ENCODE results near the gene DRAXIN. TPM values are rescaled to one million over a fixed set of nuclear protein-coding genes. Genes with fewer than 3 reads are reported as not detected.

DRAXIN gene
- total RNA-seq, 1 experiment from 2014 or later: 0.05 TPM

- BruUV-seq (replicated peaks): no TSS peak
- no peaks in the 10 kb centered on the region for H3K4me1 Mint-ChIP-seq (ENCODE audit: low read depth, unreplicated experiment)
- ChIA-PET CTCF (interaction anchor here (0.9 to 1.2 kb wide), 2 partner anchors 10 to 615 kb away, joined by 3 read pairs; no protein-coding TSS in a partner anchor), POLR2A (interaction anchor here (0.6 to 1.7 kb wide), 2 partner anchors 65 to 85 kb away, joined by 3 to 13 read pairs; no protein-coding TSS in a partner anchor)
- no peaks in the 10 kb centered on the region for H3K27me3 ChIP-seq (replicated peaks; ENCODE audit: control insufficient read depth, insufficient read depth, low read length)
- peak overlapping the region; percentile 82 for H3K27ac Mint-ChIP-seq (ENCODE audit: unreplicated experiment)
- H3K4me3 ChIP-seq (ENCODE audit: low read depth, low read length): peak overlapping the region; percentile 20
- intact Hi-C loops (cut with micrococcal nuclease; ENCODE audit: unreplicated experiment): loop anchor here (5.0 kb wide), 1 partner anchor 65 kb away; no protein-coding TSS in a partner anchor
- no peaks in the 10 kb centered on the region for H3K9me3 Mint-ChIP-seq (ENCODE audit: unreplicated experiment)
- no peaks in the 10 kb centered on the region for H3K27me3 Mint-ChIP-seq (ENCODE audit: insufficient read depth, unreplicated experiment)
- peak overlapping the region; percentile 76 for H3K4me3 Mint-ChIP-seq (ENCODE audit: unreplicated experiment)
- TF ChIP-seq CTCF (IDR thresholded peaks at IDR 0.05; ENCODE audit: insufficient read depth in 1 of 2, low read depth in 1 of 2, low read length in 1 of 2, severe bottlenecking in 1 of 2, unreplicated experiment in 1 of 2): no peak
- H3K36me3 Mint-ChIP-seq (ENCODE audit: insufficient read depth, unreplicated experiment): peaks cover 25% of the 10 kb centered on the region
- H3K9me3 ChIP-seq: no peaks in the 10 kb centered on the region
- DNase-seq: no peak
- peaks cover 2% of the 10 kb centered on the region; the same call in 1 of the 2 replicates for H3K36me3 ChIP-seq (ENCODE audit: control insufficient read depth, insufficient read depth, low read length)
- H3K4me1 ChIP-seq: peaks cover 8% of the 10 kb centered on the region
Measured at GRCh38 chr1:11652203-11652780, 39.2 kb upstream of the DRAXIN start.

DNA sequence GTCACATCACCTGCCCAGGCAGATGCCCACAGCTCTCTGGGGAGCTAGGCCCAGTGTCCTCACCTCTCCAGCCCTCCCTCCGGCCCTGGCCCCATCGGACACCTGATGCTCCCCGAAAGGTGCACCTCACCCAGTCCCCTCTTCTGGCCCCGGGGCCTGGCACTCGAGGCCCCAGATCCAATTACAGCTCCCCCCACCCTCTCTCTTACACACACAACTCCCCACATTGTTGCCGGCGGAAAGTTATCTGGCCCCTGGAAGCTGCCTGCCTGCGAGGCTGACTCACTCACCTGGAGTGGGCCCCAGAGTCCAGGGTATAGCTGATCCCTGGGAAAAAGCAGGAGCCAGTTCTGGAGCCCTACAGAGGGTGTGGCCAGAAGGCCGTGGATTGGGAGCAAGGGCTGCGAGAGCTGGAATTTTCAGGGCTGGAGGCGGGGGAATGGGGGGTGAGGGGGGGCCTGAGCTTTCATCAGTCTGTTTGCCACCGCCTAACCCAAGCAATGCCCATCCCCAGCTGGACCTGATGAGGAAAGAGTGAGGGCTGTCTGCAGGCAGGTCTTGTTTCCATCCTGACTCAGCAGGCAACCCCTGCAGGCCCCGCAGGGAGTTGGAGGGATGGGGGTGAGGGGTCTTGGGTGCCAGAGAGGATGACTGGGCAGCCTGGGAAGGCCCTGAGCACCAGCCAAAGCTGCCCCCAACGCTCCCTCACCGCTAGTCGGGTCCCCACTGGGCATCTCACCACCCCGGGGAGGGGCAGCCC is 38.2 kb upstream of the DRAXIN start:
- DNase-seq: peak; percentile 76 to 88
- no peak for TF ChIP-seq CTCF (IDR thresholded peaks at IDR 0.05; ENCODE audit: insufficient read depth in 1 of 2, low read depth in 1 of 2, low read length in 1 of 2, severe bottlenecking in 1 of 2, unreplicated experiment in 1 of 2)
- no peaks in the 10 kb centered on the region for H3K27me3 Mint-ChIP-seq (ENCODE audit: insufficient read depth, unreplicated experiment)
- CTCF ChIA-PET: interaction anchor here (0.5 to 1.8 kb wide), 11 partner anchors 11 to 856 kb away, joined by 3 to 9 read pairs (median 3); partner anchors contain the start of genes AGTRAP and FBXO6
- POLR2A ChIA-PET: interaction anchor here (0.6 to 1.7 kb wide), 6 partner anchors 8 to 381 kb away, joined by 3 to 13 read pairs (median 4); no protein-coding TSS in a partner anchor
- H3K27me3 ChIP-seq (replicated peaks; ENCODE audit: control insufficient read depth, insufficient read depth, low read length): no peaks in the 10 kb centered on the region
- peaks cover 2% of the 10 kb centered on the region; the same call in 1 of the 2 replicates for H3K36me3 ChIP-seq (ENCODE audit: control insufficient read depth, insufficient read depth, low read length)
- no peaks in the 10 kb centered on the region for H3K9me3 ChIP-seq
- no TSS peak for BruUV-seq (replicated peaks)
- peak overlapping the region; percentile 91 for H3K4me3 ChIP-seq (ENCODE audit: low read depth, low read length)
- no peaks in the 10 kb centered on the region for H3K9me3 Mint-ChIP-seq (ENCODE audit: unreplicated experiment)
- peaks cover 8% of the 10 kb centered on the region for H3K4me1 ChIP-seq
- H3K4me3 Mint-ChIP-seq (ENCODE audit: unreplicated experiment): peak overlapping the region; percentile 76
- intact Hi-C loops (cut with micrococcal nuclease; ENCODE audit: unreplicated experiment): loop anchor here (1.0 to 5.0 kb wide), 2 partner anchors 64 to 337 kb away; no protein-coding TSS in a partner anchor
- peaks cover 25% of the 10 kb centered on the region for H3K36me3 Mint-ChIP-seq (ENCODE audit: insufficient read depth, unreplicated experiment)
- peak overlapping the region; percentile 82 for H3K27ac Mint-ChIP-seq (ENCODE audit: unreplicated experiment)
- no peaks in the 10 kb centered on the region for H3K4me1 Mint-ChIP-seq (ENCODE audit: low read depth, unreplicated experiment)

DNA sequence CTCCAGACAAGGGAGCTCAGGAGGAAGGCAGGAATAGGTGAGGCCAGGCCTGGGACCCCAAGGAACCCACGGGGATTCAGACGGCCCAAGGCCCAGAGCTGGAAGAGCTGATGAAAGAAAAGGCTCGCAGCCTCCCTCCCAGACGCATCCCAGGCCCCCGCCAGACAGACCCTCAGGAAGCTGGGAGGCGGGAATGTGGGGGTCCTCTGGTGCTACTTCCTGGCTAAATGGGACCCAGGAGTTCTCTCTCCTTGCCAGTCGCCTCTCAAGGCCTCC is 37.7 kb upstream of the DRAXIN start:
- no peaks in the 10 kb centered on the region for H3K27me3 ChIP-seq (replicated peaks; ENCODE audit: control insufficient read depth, insufficient read depth, low read length)
- Mint-ChIP-seq H3K4me1 (ENCODE audit: low read depth, unreplicated experiment) (no peaks in the 10 kb centered on the region), H3K27me3 (ENCODE audit: insufficient read depth, unreplicated experiment) (no peaks in the 10 kb centered on the region), H3K9me3 (ENCODE audit: unreplicated experiment) (no peaks in the 10 kb centered on the region), H3K36me3 (ENCODE audit: insufficient read depth, unreplicated experiment) (peaks cover 25% of the 10 kb centered on the region), H3K4me3 (ENCODE audit: unreplicated experiment) (peak overlapping the region; percentile 76), H3K27ac (ENCODE audit: unreplicated experiment) (no peak overlapping the region)
- TF ChIP-seq CTCF (IDR thresholded peaks at IDR 0.05; ENCODE audit: insufficient read depth in 1 of 2, low read depth in 1 of 2, low read length in 1 of 2, severe bottlenecking in 1 of 2, unreplicated experiment in 1 of 2): no peak
- POLR2A ChIA-PET: interaction anchor here (0.9 to 1.7 kb wide), 4 partner anchors 9 to 381 kb away, joined by 3 to 13 read pairs (median 4); no protein-coding TSS in a partner anchor
- H3K36me3 ChIP-seq (ENCODE audit: control insufficient read depth, insufficient read depth, low read length): peaks cover 2% of the 10 kb centered on the region; the same call in 1 of the 2 replicates
- TSS peak; percentile 40 for BruUV-seq (replicated peaks)
- peaks cover 8% of the 10 kb centered on the region for H3K4me1 ChIP-seq
- no peak for DNase-seq
- intact Hi-C loops (cut with micrococcal nuclease; ENCODE audit: unreplicated experiment): loop anchor here (1.0 to 5.0 kb wide), 2 partner anchors 64 to 337 kb away; no protein-coding TSS in a partner anchor
- H3K4me3 ChIP-seq (ENCODE audit: low read depth, low read length): peak overlapping the region; percentile 91
- CTCF ChIA-PET: interaction anchor here (0.5 to 1.8 kb wide), 8 partner anchors 11 to 856 kb away, joined by 3 to 9 read pairs (median 3); partner anchors contain the start of genes AGTRAP and FBXO6
- H3K9me3 ChIP-seq: no peaks in the 10 kb centered on the region
